WTC11 (cell line): ENCODE results near the gene ZNF681. TPM values are rescaled to one million over a fixed set of nuclear protein-coding genes. Genes with fewer than 3 reads are reported as not detected.
"Not testable (repeated sequence)": the region's sequence is repeated elsewhere in the genome, so short reads cannot be mapped to it uniquely, and the experiment has no call there.

Experiments used
- ATAC-seq: fragments of 200-7000 bp; cut with Tn5 transposase; 2 replicates; pipeline ENCODE4 v1.10.0; 2021; ENCODE audit warnings: mild to moderate bottlenecking, moderate library complexity
- CTCF ChIA-PET: fragments of 300-600 bp; sonication (Branson Sonifier 250); formaldehyde crosslinking; loops from one replicate; lab custom pipeline; 2021; ENCODE audit warnings: antibody characterized with exemption; lab: Charles Lee
- POLR2A ChIA-PET: fragments of 350-600 bp; sonication (Branson Sonifier 250); formaldehyde crosslinking; loops from one replicate; lab custom pipeline; 2021; ENCODE audit warnings: antibody characterized with exemption; lab: Charles Lee
- DNase-seq: peaks from one replicate; pipeline ENCODE4 v3.0.0; 2021; ENCODE audit warnings: low spot score
- H3K27ac Mint-ChIP-seq: 2 replicates; pipeline ENCODE4 v1.8.0; 2021; ENCODE audit warnings: mixed read lengths
- H3K27me3 Mint-ChIP-seq: 2 replicates; pipeline ENCODE4 v1.8.0; 2021; ENCODE audit warnings: low read depth, mild to moderate bottlenecking, moderate library complexity, mixed read lengths
- H3K36me3 Mint-ChIP-seq: 2 replicates; pipeline ENCODE4 v1.8.0; 2021; ENCODE audit warnings: mixed read lengths
- H3K4me1 Mint-ChIP-seq: 2 replicates; pipeline ENCODE4 v1.8.0; 2022; ENCODE audit warnings: mixed read lengths
- H3K4me3 Mint-ChIP-seq: 2 replicates; pipeline ENCODE4 v1.8.0; 2021; ENCODE audit warnings: mild to moderate bottlenecking, moderate library complexity, mixed read lengths
- H3K9me3 Mint-ChIP-seq: 2 replicates; pipeline ENCODE4 v1.8.0; 2021; ENCODE audit warnings: mixed read lengths
- KAT7 ChIP-seq: sonication (generic); formaldehyde crosslinking; IDR thresholded peaks from 2 replicates; pipeline ENCODE4 v1.8.1; 2023; ENCODE audit warnings: missing genetic modification reagents, mild to moderate bottlenecking, borderline replicate concordance
- NFATC4 ChIP-seq: fragments of 250-450 bp; sonication (Bioruptor Pico); IDR thresholded peaks from 2 replicates; pipeline ENCODE4 v1.9.0; 2021; ENCODE audit warnings: mild to moderate bottlenecking
- RORB ChIP-seq: fragments of 250-450 bp; sonication (Bioruptor Pico); IDR thresholded peaks from 2 replicates; pipeline ENCODE4 v1.9.0; 2021; ENCODE audit warnings: mild to moderate bottlenecking
- TP53 ChIP-seq: sonication (generic); formaldehyde crosslinking; IDR thresholded peaks from 2 replicates; pipeline ENCODE4 v1.8.1; 2023; ENCODE audit warnings: mild to moderate bottlenecking, missing genetic modification reagents
- ZNF219 ChIP-seq: sonication (generic); formaldehyde crosslinking; IDR thresholded peaks from 2 replicates; pipeline ENCODE4 v1.8.0; 2023; ENCODE audit warnings: missing genetic modification reagents, mild to moderate bottlenecking, borderline replicate concordance
- ZNF263 ChIP-seq: sonication (generic); formaldehyde crosslinking; IDR thresholded peaks from 2 replicates; pipeline ENCODE4 v1.8.1; 2022; ENCODE audit warnings: low read depth, mild to moderate bottlenecking, moderate library complexity, missing genetic modification reagents
- ZNF671 ChIP-seq: fragments of 250-450 bp; sonication (Bioruptor Pico); IDR thresholded peaks from 2 replicates; pipeline ENCODE4 v1.8.0; 2021; ENCODE audit warnings: mild to moderate bottlenecking
- total RNA-seq: library from RNA; stranded (reverse); gene quantifications from 3 replicates; pipeline ENCODE4 v1.2.3, GENCODE V29; 2021
- TF ChIP-seq, protein P1 (sequence below): sonication (generic); formaldehyde crosslinking; IDR thresholded peaks from 2 replicates; pipeline ENCODE4 v1.8.0; 2023; ENCODE audit warnings: missing genetic modification reagents
- TF ChIP-seq, protein P2 (sequence below): fragments of 250-450 bp; sonication (Bioruptor Pico); conservative IDR thresholded peaks from 2 replicates; pipeline ENCODE4 v1.9.0; 2021; ENCODE audit warnings: mild to moderate bottlenecking
- TF ChIP-seq, protein P3 (sequence below): fragments of 200-600 bp; IDR thresholded peaks from 2 replicates; pipeline ENCODE4 v1.8.0; 2022; ENCODE audit warnings: antibody characterized with exemption
- TF ChIP-seq, protein P4 (sequence below): sonication (generic); formaldehyde crosslinking; IDR thresholded peaks from 2 replicates; pipeline ENCODE4 v1.8.1; 2023; ENCODE audit warnings: mild to moderate bottlenecking, missing genetic modification reagents
- TF ChIP-seq, protein P5 (sequence below): fragments of 250-450 bp; sonication (Bioruptor Pico); IDR thresholded peaks from 2 replicates; pipeline ENCODE4 v1.9.0; 2021; ENCODE audit warnings: mild to moderate bottlenecking
- TF ChIP-seq, protein P6 (sequence below): sonication (generic); formaldehyde crosslinking; IDR thresholded peaks from 2 replicates; pipeline ENCODE4 v1.8.1; 2022; ENCODE audit warnings: mild to moderate bottlenecking, moderate library complexity, missing genetic modification reagents
- TF ChIP-seq, protein P7 (sequence below): sonication (generic); formaldehyde crosslinking; IDR thresholded peaks from 2 replicates; pipeline ENCODE4 v1.8.0; 2023; ENCODE audit warnings: mild to moderate bottlenecking, missing genetic modification reagents
- TF ChIP-seq, protein P8 (sequence below): fragments of 250-450 bp; sonication (Bioruptor Pico); IDR thresholded peaks from 2 replicates; pipeline ENCODE4 v1.9.0; 2021; ENCODE audit warnings: mild to moderate bottlenecking
- TF ChIP-seq, protein P9 (sequence below): fragments of 250-450 bp; sonication (Bioruptor Pico); IDR thresholded peaks from 2 replicates; pipeline ENCODE4 v1.8.0; 2021; ENCODE audit warnings: mild to moderate bottlenecking

Gene ZNF681
- total RNA-seq, 1 experiment from 2014 or later = 16.9 TPM

DNA sequence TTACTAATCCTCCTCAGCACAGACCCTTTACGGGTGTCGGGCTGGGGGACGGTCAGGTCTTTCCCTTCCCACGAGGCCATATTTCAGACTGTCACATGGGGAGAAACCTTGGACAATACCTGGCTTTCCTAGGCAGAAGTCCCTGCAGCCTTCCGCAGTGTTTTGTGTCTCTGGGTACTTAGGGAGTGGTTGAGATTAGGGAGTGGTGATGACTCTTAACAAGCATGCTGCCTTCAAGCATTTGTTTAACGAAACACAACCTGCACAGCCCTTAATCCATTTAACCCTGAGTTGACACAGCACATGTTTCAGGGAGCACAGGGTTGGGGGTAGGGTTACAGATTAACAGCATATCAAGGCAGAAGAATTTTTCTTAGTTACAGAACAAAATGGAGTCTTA lies 34.5 kb downstream of the ZNF681 start:
- DNase-seq, H3K9me3 Mint-ChIP-seq, POLR2A ChIA-PET, ATAC-seq, H3K36me3 Mint-ChIP-seq, H3K27me3 Mint-ChIP-seq, CTCF ChIA-PET: not testable (repeated sequence)
- H3K27ac Mint-ChIP-seq = peak overlapping the region; percentile 88
- 0 out of 2 replicates have a peak overlapping the region, but pooled peaks have one; percentile 5 for H3K4me3 Mint-ChIP-seq
- peaks cover 37% of the 10 kb centered on the region for H3K4me1 Mint-ChIP-seq

DNA sequence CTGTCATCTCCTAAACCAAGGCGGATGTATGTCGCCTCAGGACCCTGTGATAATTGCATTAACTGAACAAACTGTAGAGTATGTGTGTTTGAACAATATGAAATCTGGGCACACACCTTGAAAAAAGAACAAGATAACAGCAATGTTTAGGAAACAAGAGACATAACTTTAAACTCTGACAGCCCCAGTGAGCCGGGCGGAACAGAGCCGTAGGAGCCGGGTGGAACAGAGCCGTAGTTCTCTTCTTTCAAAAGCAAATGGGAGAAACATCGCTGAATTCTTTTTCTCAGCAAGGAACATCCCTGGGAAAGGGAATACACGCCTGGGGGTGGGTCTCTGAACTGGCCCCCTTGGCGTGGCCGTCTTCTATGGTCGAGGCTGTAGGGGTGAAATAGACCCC lies 39.9 kb downstream of the ZNF681 start:
- peak overlapping the region; percentile 99 for H3K27ac Mint-ChIP-seq
- H3K9me3 Mint-ChIP-seq = no peaks in the 10 kb centered on the region
- H3K27me3 Mint-ChIP-seq = no peaks in the 10 kb centered on the region
- peak overlapping the region; percentile 77 for H3K4me3 Mint-ChIP-seq
- TF ChIP-seq NFATC4 (CRISPR knock-in tag) (no peak), KAT7 (CRISPR knock-in tag) (no peak), TP53 (CRISPR knock-in tag) (no peak), ZNF671 (CRISPR knock-in tag) (no peak), ZNF263 (CRISPR knock-in tag) (no peak)
- TF ChIP-seq, protein P1, sequence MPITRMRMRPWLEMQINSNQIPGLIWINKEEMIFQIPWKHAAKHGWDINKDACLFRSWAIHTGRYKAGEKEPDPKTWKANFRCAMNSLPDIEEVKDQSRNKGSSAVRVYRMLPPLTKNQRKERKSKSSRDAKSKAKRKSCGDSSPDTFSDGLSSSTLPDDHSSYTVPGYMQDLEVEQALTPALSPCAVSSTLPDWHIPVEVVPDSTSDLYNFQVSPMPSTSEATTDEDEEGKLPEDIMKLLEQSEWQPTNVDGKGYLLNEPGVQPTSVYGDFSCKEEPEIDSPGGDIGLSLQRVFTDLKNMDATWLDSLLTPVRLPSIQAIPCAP (CRISPR knock-in tag) = no peak
- TF ChIP-seq, protein P2, sequence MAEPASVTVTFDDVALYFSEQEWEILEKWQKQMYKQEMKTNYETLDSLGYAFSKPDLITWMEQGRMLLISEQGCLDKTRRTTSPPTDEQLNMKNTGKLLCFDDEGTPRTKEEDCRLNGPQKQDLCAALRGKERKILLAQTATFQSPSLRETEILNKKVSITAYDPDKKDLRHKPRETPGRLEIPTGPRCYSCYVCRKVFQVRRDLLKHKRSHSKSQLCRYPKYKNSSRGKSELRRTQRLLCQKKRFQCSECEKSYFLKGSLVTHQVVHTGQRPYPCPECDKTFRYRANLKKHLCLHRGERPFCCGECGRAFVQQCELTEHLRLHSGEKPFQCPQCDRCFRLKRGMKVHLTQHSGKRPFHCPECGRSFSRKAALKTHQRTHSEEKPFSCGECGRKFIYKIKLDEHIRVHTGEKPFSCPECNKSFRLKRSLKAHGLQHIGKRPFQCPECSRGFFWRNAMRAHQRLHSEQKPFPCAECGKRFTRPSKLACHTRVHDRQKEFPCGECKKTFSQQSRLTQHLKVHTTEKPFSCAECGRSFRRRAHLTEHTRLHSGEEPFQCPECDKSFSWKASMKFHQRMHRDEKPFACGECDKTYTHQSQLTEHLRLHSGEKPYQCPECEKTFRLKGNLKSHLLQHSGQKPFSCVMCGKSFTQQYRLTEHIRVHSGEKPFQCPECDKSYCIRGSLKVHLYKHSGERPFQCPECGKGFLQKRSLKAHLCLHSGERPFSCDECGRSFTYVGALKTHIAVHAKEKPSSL = no peak
- TF ChIP-seq, protein P3, sequence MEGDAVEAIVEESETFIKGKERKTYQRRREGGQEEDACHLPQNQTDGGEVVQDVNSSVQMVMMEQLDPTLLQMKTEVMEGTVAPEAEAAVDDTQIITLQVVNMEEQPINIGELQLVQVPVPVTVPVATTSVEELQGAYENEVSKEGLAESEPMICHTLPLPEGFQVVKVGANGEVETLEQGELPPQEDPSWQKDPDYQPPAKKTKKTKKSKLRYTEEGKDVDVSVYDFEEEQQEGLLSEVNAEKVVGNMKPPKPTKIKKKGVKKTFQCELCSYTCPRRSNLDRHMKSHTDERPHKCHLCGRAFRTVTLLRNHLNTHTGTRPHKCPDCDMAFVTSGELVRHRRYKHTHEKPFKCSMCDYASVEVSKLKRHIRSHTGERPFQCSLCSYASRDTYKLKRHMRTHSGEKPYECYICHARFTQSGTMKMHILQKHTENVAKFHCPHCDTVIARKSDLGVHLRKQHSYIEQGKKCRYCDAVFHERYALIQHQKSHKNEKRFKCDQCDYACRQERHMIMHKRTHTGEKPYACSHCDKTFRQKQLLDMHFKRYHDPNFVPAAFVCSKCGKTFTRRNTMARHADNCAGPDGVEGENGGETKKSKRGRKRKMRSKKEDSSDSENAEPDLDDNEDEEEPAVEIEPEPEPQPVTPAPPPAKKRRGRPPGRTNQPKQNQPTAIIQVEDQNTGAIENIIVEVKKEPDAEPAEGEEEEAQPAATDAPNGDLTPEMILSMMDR = no peak
- TF ChIP-seq, protein P4, sequence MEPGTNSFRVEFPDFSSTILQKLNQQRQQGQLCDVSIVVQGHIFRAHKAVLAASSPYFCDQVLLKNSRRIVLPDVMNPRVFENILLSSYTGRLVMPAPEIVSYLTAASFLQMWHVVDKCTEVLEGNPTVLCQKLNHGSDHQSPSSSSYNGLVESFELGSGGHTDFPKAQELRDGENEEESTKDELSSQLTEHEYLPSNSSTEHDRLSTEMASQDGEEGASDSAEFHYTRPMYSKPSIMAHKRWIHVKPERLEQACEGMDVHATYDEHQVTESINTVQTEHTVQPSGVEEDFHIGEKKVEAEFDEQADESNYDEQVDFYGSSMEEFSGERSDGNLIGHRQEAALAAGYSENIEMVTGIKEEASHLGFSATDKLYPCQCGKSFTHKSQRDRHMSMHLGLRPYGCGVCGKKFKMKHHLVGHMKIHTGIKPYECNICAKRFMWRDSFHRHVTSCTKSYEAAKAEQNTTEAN = no peak
- TF ChIP-seq, protein P5, sequence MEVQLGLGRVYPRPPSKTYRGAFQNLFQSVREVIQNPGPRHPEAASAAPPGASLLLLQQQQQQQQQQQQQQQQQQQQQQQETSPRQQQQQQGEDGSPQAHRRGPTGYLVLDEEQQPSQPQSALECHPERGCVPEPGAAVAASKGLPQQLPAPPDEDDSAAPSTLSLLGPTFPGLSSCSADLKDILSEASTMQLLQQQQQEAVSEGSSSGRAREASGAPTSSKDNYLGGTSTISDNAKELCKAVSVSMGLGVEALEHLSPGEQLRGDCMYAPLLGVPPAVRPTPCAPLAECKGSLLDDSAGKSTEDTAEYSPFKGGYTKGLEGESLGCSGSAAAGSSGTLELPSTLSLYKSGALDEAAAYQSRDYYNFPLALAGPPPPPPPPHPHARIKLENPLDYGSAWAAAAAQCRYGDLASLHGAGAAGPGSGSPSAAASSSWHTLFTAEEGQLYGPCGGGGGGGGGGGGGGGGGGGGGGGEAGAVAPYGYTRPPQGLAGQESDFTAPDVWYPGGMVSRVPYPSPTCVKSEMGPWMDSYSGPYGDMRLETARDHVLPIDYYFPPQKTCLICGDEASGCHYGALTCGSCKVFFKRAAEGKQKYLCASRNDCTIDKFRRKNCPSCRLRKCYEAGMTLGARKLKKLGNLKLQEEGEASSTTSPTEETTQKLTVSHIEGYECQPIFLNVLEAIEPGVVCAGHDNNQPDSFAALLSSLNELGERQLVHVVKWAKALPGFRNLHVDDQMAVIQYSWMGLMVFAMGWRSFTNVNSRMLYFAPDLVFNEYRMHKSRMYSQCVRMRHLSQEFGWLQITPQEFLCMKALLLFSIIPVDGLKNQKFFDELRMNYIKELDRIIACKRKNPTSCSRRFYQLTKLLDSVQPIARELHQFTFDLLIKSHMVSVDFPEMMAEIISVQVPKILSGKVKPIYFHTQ (CRISPR knock-in tag) = no peak
- TF ChIP-seq, protein P6, sequence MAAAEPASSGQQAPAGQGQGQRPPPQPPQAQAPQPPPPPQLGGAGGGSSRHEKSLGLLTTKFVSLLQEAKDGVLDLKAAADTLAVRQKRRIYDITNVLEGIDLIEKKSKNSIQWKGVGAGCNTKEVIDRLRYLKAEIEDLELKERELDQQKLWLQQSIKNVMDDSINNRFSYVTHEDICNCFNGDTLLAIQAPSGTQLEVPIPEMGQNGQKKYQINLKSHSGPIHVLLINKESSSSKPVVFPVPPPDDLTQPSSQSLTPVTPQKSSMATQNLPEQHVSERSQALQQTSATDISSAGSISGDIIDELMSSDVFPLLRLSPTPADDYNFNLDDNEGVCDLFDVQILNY (CRISPR knock-in tag) = no peak
- CTCF ChIA-PET = no interaction called here
- DNase-seq (peak; percentile 42), ATAC-seq (peak; percentile 70)
- H3K4me1 Mint-ChIP-seq = peaks cover 37% of the 10 kb centered on the region
- H3K36me3 Mint-ChIP-seq = no peaks in the 10 kb centered on the region
- POLR2A ChIA-PET = interaction anchor here (0.5 kb wide), 1 partner anchor 148 kb away, joined by 9 read pairs; no protein-coding TSS in a partner anchor

DNA sequence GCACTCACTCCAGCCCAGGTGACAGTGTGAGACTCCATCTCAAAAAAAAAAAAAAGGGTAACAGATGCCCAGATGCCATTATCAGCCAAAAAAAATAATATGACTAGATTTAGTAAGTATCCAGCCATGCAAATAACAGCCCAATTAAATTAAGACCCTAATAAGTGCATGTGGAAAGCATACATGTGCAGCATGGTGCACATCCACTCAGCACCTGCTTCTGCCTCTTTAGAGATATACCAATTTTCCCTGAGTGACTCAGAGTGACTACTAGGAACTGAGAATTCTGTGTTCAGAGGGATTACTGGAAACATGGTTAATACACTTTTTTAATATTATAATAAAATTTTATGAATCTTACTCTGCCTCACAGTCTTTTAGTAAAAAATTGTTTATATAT lies 41.9 kb downstream of the ZNF681 start:
- ChIA-PET CTCF (no interaction called here), POLR2A (no interaction called here)
- no peak overlapping the region for H3K27ac Mint-ChIP-seq
- H3K36me3 Mint-ChIP-seq = no peaks in the 10 kb centered on the region
- H3K27me3 Mint-ChIP-seq = no peaks in the 10 kb centered on the region
- DNase-seq = no peak
- no peak for ATAC-seq
- no peaks in the 10 kb centered on the region for H3K9me3 Mint-ChIP-seq
- H3K4me1 Mint-ChIP-seq = peaks cover 27% of the 10 kb centered on the region
- no peak overlapping the region for H3K4me3 Mint-ChIP-seq
- TF ChIP-seq RORB (CRISPR knock-in tag) (no peak), ZNF219 (no peak), NFATC4 (CRISPR knock-in tag) (no peak)
- TF ChIP-seq, protein P7, sequence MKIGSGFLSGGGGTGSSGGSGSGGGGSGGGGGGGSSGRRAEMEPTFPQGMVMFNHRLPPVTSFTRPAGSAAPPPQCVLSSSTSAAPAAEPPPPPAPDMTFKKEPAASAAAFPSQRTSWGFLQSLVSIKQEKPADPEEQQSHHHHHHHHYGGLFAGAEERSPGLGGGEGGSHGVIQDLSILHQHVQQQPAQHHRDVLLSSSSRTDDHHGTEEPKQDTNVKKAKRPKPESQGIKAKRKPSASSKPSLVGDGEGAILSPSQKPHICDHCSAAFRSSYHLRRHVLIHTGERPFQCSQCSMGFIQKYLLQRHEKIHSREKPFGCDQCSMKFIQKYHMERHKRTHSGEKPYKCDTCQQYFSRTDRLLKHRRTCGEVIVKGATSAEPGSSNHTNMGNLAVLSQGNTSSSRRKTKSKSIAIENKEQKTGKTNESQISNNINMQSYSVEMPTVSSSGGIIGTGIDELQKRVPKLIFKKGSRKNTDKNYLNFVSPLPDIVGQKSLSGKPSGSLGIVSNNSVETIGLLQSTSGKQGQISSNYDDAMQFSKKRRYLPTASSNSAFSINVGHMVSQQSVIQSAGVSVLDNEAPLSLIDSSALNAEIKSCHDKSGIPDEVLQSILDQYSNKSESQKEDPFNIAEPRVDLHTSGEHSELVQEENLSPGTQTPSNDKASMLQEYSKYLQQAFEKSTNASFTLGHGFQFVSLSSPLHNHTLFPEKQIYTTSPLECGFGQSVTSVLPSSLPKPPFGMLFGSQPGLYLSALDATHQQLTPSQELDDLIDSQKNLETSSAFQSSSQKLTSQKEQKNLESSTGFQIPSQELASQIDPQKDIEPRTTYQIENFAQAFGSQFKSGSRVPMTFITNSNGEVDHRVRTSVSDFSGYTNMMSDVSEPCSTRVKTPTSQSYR (CRISPR knock-in tag) = no peak
- TF ChIP-seq, protein P8, sequence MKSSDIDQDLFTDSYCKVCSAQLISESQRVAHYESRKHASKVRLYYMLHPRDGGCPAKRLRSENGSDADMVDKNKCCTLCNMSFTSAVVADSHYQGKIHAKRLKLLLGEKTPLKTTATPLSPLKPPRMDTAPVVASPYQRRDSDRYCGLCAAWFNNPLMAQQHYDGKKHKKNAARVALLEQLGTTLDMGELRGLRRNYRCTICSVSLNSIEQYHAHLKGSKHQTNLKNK (CRISPR knock-in tag) = no peak
- TF ChIP-seq, protein P9, sequence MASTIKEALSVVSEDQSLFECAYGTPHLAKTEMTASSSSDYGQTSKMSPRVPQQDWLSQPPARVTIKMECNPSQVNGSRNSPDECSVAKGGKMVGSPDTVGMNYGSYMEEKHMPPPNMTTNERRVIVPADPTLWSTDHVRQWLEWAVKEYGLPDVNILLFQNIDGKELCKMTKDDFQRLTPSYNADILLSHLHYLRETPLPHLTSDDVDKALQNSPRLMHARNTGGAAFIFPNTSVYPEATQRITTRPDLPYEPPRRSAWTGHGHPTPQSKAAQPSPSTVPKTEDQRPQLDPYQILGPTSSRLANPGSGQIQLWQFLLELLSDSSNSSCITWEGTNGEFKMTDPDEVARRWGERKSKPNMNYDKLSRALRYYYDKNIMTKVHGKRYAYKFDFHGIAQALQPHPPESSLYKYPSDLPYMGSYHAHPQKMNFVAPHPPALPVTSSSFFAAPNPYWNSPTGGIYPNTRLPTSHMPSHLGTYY = no peak
